Endothelial cell of umbilical vein (primary cell): Measurements from ENCODE around the gene GNB1L. TPM values are rescaled to one million over a fixed set of nuclear protein-coding genes. Genes with fewer than 3 reads are reported as not detected.

Experiments
- BruUV-seq: library from RNA; stranded (reverse); fragments of 400-500 nt; replicated peaks from 2 replicates; lab custom pipeline; 2021; lab: Mats Ljungman, UMichigan
- CTCF ChIA-PET: fragments of 300-600, 350-600 bp; sonication (Branson Sonifier 250); formaldehyde crosslinking; loops from one replicate; lab custom pipeline; 2021; ENCODE audit warnings: antibody characterized with exemption, inconsistent platforms; lab: Charles Lee
- POLR2A ChIA-PET: fragments of 300-600, 350-600 bp; sonication (Branson Sonifier 250); formaldehyde crosslinking; loops from one replicate; lab custom pipeline; 2021; ENCODE audit warnings: antibody characterized with exemption, inconsistent platforms; lab: Charles Lee
- DNase-seq: peaks from one replicate; pipeline ENCODE4 v3.0.0-alpha.2; 2011; ENCODE audit warnings: low read depth, low spot score
- FAIRE-seq: peaks from 2 replicates; lab custom pipeline; 2011; peaks lifted over from hg19 to GRCh38; lab: Jason Lieb, UNC
- H2AFZ ChIP-seq: 2 replicates; pipeline ENCODE4 v1.6.0; 2012; ENCODE audit warnings: low read depth, low read length, control low read depth, inconsistent platforms
- H3K27ac ChIP-seq: 2 replicates; pipeline ENCODE4 v1.5.1; 2011; ENCODE audit warnings: low read depth, mild to moderate bottlenecking, control low read depth, low read length, moderate library complexity; ENCODE audit not compliant: insufficient read depth
- H3K27me3 ChIP-seq, 2 experiments: 2 replicates each; pipeline versions ENCODE4 v1.6.0 to v1.6.1; 2011; ENCODE audit warnings: low read length in 2 of 2, mixed read lengths in 1 of 2; ENCODE audit not compliant: control insufficient read depth in 2 of 2, insufficient read depth in 2 of 2
- H3K36me3 ChIP-seq, 2 experiments: 2 replicates in 1 of 2; 3 replicates in 1 of 2; pipeline ENCODE4 v1.5.1; 2011; ENCODE audit warnings: low read length in 2 of 2, mild to moderate bottlenecking in 1 of 2, moderate library complexity in 1 of 2; ENCODE audit not compliant: control insufficient read depth in 2 of 2, insufficient read depth in 2 of 2; ENCODE audit errors: extremely low read depth in 1 of 2
- H3K4me1 ChIP-seq: 3 replicates; pipeline ENCODE4 v1.5.1; 2011; ENCODE audit warnings: mild to moderate bottlenecking, low read length; ENCODE audit not compliant: control insufficient read depth, insufficient read depth; ENCODE audit errors: extremely low read depth
- H3K4me2 ChIP-seq: 2 replicates; pipeline ENCODE4 v1.6.1; 2011; ENCODE audit warnings: low read length, control low read depth, mixed read lengths; ENCODE audit not compliant: insufficient read depth
- H3K4me3 ChIP-seq, 3 experiments: fragments of 200-600 bp in 1 of 3; sonication (generic), shearing (Covaris generic) in 1 of 3; replicated peaks in 1 of 3; 2 replicates each; pipeline ENCODE4 v1.5.1; 2011 to 2016; ENCODE audit warnings: control low read depth in 3 of 3, low read length in 3 of 3, mild to moderate bottlenecking in 2 of 3, inconsistent platforms in 1 of 3, low read depth in 1 of 3, moderate library complexity in 1 of 3; ENCODE audit not compliant: insufficient read depth in 1 of 3
- H3K79me2 ChIP-seq: 2 replicates; pipeline ENCODE4 v1.6.0; 2012; ENCODE audit warnings: low read length, inconsistent platforms; ENCODE audit not compliant: control insufficient read depth, insufficient read depth
- H3K9ac ChIP-seq: replicated peaks from 2 replicates; pipeline ENCODE3; 2011; ENCODE audit warnings: low read length, control low read depth; ENCODE audit not compliant: insufficient read depth; ENCODE audit errors: extremely low read depth
- H3K9me1 ChIP-seq: replicated peaks from 3 replicates; pipeline ENCODE4 v1.6.0; 2011; ENCODE audit warnings: mild to moderate bottlenecking, low read length; ENCODE audit not compliant: control insufficient read depth, insufficient read depth; ENCODE audit errors: extremely low read depth
- H3K9me3 ChIP-seq: replicated peaks from 2 replicates; pipeline ENCODE4 v1.5.1; 2012; ENCODE audit warnings: low read length, inconsistent platforms; ENCODE audit not compliant: control insufficient read depth, insufficient read depth
- H4K20me1 ChIP-seq: replicated peaks from 2 replicates; pipeline ENCODE3; 2011; ENCODE audit warnings: mild to moderate bottlenecking, low read length; ENCODE audit not compliant: control insufficient read depth, insufficient read depth; ENCODE audit errors: extremely low read depth
- EZH2 ChIP-seq: IDR thresholded peaks from 2 replicates; pipeline ENCODE4 v1.6.1; 2012; ENCODE audit warnings: borderline replicate concordance, low read depth, mild to moderate bottlenecking, moderate library complexity, low read length, inconsistent platforms; ENCODE audit not compliant: severe bottlenecking
- FOS ChIP-seq: IDR thresholded peaks from 2 replicates; pipeline ENCODE4 v1.6.1; 2011; ENCODE audit warnings: mild to moderate bottlenecking, low read length, moderate library complexity, borderline replicate concordance; ENCODE audit not compliant: insufficient read depth
- GATA2 ChIP-seq: IDR thresholded peaks from 2 replicates; pipeline ENCODE4 v1.7.0; 2011; ENCODE audit warnings: low read depth, mild to moderate bottlenecking, moderate library complexity, mixed read lengths, low read length; ENCODE audit not compliant: insufficient read length, insufficient read depth
- JUN ChIP-seq: IDR thresholded peaks from 2 replicates; pipeline ENCODE4 v1.6.1; 2011; ENCODE audit warnings: borderline replicate concordance, low read depth; ENCODE audit not compliant: insufficient read length, insufficient read depth
- MAX ChIP-seq: IDR thresholded peaks from 2 replicates; pipeline ENCODE4 v1.6.1; 2011; ENCODE audit not compliant: insufficient read depth, insufficient read length
- MYC ChIP-seq: IDR thresholded peaks from one replicate; pipeline ENCODE4 v1.6.1; 2011; ENCODE audit warnings: mild to moderate bottlenecking, low read depth, low read length
- POLR2A ChIP-seq: IDR thresholded peaks from 2 replicates; pipeline ENCODE4 v1.6.1; 2012; ENCODE audit warnings: low read depth, mild to moderate bottlenecking, control low read depth, low read length
- POLR2AphosphoS5 ChIP-seq: IDR thresholded peaks from 2 replicates; pipeline ENCODE4 v1.6.1; 2012; ENCODE audit warnings: low read depth, mild to moderate bottlenecking, control low read depth, low read length, moderate library complexity; ENCODE audit not compliant: insufficient read depth
- dilution Hi-C: fragments of 300-500 bp; cut with MboI; formaldehyde crosslinking; loops from one replicate; pipeline ENCODE4 v1.15.0; 2019; ENCODE audit warnings: low sequenced_read_pairs; ENCODE audit not compliant: extremely low pct_ligation_motif_present
- intact Hi-C: fragments of 100-400 bp; cut with micrococcal nuclease; formaldehyde crosslinking; loops from one replicate; pipeline ENCODE4 v1.10.0; 2022
- polyA plus RNA-seq, 4 experiments: library from polyadenylated mRNA; depleted of rRNA in 3 of 4; stranded (reverse) in 3 of 4; unstranded in 1 of 4; fragments of >200 nt; gene quantifications; 2 replicates each; pipeline versions ENCODE4 v1.2.1 to v1.2.3, GENCODE V29; 2011 to 2012; ENCODE audit warnings: missing spikeins in 1 of 4
- total RNA-seq: library from RNA; stranded (reverse); gene quantifications from 2 replicates; pipeline ENCODE4 v1.2.3, GENCODE V29; 2021
- TF ChIP-seq, protein P1 (sequence below), 2 donors: IDR thresholded peaks; 1 replicate in 1 of 2; 2 replicates in 1 of 2; pipeline ENCODE4 v1.5.1; 2011; ENCODE audit warnings: low read length in 2 of 2, mild to moderate bottlenecking in 2 of 2, moderate library complexity in 2 of 2, control low read depth in 1 of 2, inconsistent platforms in 1 of 2, low read depth in 1 of 2; ENCODE audit not compliant: insufficient read depth in 1 of 2; ENCODE audit errors: extremely low read depth in 1 of 2

The GNB1L gene
- total and polyA plus RNA-seq, 2 donors (not counting 3 experiments of a cell fraction or from before 2014, with no cell fraction given): 5.4 to 5.9 TPM

DNA sequence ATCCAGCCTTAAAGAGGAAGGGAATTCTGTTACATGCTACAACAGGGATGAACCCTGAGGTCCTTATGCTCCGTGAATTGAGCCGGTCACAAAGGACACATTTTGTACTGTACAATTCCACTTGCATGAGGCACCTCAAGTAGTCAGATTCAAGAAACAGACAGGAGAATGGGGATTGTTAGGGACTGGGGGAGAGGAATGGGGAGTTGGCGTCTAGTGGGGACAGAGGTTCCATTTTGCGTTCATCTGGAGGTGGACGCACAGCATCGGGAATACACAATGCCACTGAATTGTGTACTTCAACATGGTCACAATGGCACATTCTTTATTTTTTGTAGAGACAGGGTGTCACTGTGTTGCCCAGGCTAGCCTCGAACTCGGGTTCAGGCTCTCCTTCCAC lies 80.0 kb downstream of the GNB1L start:
- Histone ChIP-seq H3K36me3 (no peaks in the 10 kb centered on the region), H3K79me2 (no peaks in the 10 kb centered on the region), H3K27me3 (peaks cover 0 to 2% of the 10 kb centered on the region in 2 experiments), H3K27ac (no peak overlapping the region), H3K9me3 (no peaks in the 10 kb centered on the region), H3K4me2 (no peak overlapping the region), H3K9me1 (no peaks in the 10 kb centered on the region), H2AFZ (no peak overlapping the region), H3K9ac (no peak overlapping the region), H4K20me1 (no peaks in the 10 kb centered on the region), H3K4me1 (peaks cover 12% of the 10 kb centered on the region), H3K4me3 (no peak overlapping the region)
- POLR2A ChIA-PET: no interaction called here
- DNase-seq (no peak), FAIRE-seq (no peak)
- no TSS peak for BruUV-seq
- CTCF ChIA-PET: interaction anchor here (2.7 kb wide), 1 partner anchor 44 kb away, joined by 28 read pairs; no protein-coding TSS in a partner anchor
- TF ChIP-seq GATA2: no peak
- TF ChIP-seq FOS: no peak
- TF ChIP-seq JUN: no peak
- no peak for TF ChIP-seq POLR2A
- TF ChIP-seq MAX: no peak
- no peak for TF ChIP-seq POLR2AphosphoS5
- TF ChIP-seq, protein P1, sequence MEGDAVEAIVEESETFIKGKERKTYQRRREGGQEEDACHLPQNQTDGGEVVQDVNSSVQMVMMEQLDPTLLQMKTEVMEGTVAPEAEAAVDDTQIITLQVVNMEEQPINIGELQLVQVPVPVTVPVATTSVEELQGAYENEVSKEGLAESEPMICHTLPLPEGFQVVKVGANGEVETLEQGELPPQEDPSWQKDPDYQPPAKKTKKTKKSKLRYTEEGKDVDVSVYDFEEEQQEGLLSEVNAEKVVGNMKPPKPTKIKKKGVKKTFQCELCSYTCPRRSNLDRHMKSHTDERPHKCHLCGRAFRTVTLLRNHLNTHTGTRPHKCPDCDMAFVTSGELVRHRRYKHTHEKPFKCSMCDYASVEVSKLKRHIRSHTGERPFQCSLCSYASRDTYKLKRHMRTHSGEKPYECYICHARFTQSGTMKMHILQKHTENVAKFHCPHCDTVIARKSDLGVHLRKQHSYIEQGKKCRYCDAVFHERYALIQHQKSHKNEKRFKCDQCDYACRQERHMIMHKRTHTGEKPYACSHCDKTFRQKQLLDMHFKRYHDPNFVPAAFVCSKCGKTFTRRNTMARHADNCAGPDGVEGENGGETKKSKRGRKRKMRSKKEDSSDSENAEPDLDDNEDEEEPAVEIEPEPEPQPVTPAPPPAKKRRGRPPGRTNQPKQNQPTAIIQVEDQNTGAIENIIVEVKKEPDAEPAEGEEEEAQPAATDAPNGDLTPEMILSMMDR (IDR thresholded peaks at IDR 0.05; ENCODE audit: extremely low read depth in 1 of 2, insufficient read depth in 1 of 2, low read depth in 1 of 2, low read length in 2 of 2): no peak
- TF ChIP-seq MYC: no peak
- no peak for TF ChIP-seq EZH2
- dilution Hi-C loops: no loop called here
- intact Hi-C loops: loop anchor here (5.0 kb wide), 1 partner anchor 138 kb away; no protein-coding TSS in a partner anchor
